ENCODE results near the gene DOK7. TPM values are rescaled to one million over a fixed set of nuclear protein-coding genes. Genes with fewer than 3 reads are reported as not detected.

The DOK7 gene
- total RNA-seq, 4 donors from 2014 or later, result not detected

- TF ChIP-seq, protein P1, sequence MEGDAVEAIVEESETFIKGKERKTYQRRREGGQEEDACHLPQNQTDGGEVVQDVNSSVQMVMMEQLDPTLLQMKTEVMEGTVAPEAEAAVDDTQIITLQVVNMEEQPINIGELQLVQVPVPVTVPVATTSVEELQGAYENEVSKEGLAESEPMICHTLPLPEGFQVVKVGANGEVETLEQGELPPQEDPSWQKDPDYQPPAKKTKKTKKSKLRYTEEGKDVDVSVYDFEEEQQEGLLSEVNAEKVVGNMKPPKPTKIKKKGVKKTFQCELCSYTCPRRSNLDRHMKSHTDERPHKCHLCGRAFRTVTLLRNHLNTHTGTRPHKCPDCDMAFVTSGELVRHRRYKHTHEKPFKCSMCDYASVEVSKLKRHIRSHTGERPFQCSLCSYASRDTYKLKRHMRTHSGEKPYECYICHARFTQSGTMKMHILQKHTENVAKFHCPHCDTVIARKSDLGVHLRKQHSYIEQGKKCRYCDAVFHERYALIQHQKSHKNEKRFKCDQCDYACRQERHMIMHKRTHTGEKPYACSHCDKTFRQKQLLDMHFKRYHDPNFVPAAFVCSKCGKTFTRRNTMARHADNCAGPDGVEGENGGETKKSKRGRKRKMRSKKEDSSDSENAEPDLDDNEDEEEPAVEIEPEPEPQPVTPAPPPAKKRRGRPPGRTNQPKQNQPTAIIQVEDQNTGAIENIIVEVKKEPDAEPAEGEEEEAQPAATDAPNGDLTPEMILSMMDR (IDR thresholded peaks at IDR 0.05; ENCODE audit: low read depth), result no peak
Observed at GRCh38 chr4:3472411-3473141, 9.5 kb downstream of the DOK7 start.

GRCh38 chr4:3473181-3473950 lies 10.3 kb downstream of the DOK7 start:
- TF ChIP-seq, protein P1 (IDR thresholded peaks at IDR 0.05; ENCODE audit: low read depth), result no peak

GRCh38 chr4:3473996-3474765 lies 11.1 kb downstream of the DOK7 start:
- TF ChIP-seq, protein P1 (IDR thresholded peaks at IDR 0.05; ENCODE audit: low read depth), result no peak

- TF ChIP-seq, protein P1 (IDR thresholded peaks at IDR 0.05; ENCODE audit: low read depth), result no peak
Observed at GRCh38 chr4:3475041-3475712, 12.1 kb downstream of the DOK7 start.

GRCh38 chr4:3475713-3476260 lies 12.7 kb downstream of the DOK7 start:
- TF ChIP-seq, protein P1 (IDR thresholded peaks at IDR 0.05; ENCODE audit: low read depth), result no peak

DNA sequence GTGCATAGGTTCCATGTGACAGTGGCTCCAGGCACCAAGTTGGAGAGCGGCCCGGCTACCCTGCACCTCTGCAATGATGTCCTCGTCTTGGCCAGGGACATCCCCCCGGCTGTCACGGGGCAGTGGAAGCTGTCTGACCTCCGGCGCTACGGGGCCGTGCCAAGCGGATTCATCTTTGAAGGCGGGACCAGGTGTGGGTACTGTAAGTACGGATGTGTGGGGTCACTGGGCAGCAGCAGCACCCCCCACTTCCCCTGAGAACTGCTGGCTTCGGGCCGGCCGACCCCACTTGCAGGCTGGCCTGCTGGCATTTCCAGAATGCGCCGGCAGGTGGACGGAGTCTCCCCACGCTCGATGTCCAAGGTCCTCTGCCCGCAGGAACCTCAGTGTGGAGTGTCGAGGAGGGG lies 13.2 kb downstream of the DOK7 start:
- TF ChIP-seq, protein P1 (IDR thresholded peaks at IDR 0.05; ENCODE audit: low read depth), result no peak
